ENCODE results near the gene TMUB2. TPM values are rescaled to one million over a fixed set of nuclear protein-coding genes. Genes with fewer than 3 reads are reported as not detected.
A peak's percentile ranks its signal among the peaks of the same experiment; 100 is the strongest.

The TMUB2 gene
- total and polyA plus RNA-seq, 2 of the 13 experiments (the other 11 are each of a cell fraction or from before 2014, with no cell fraction given) = 26.9 to 50.8 TPM

DNA sequence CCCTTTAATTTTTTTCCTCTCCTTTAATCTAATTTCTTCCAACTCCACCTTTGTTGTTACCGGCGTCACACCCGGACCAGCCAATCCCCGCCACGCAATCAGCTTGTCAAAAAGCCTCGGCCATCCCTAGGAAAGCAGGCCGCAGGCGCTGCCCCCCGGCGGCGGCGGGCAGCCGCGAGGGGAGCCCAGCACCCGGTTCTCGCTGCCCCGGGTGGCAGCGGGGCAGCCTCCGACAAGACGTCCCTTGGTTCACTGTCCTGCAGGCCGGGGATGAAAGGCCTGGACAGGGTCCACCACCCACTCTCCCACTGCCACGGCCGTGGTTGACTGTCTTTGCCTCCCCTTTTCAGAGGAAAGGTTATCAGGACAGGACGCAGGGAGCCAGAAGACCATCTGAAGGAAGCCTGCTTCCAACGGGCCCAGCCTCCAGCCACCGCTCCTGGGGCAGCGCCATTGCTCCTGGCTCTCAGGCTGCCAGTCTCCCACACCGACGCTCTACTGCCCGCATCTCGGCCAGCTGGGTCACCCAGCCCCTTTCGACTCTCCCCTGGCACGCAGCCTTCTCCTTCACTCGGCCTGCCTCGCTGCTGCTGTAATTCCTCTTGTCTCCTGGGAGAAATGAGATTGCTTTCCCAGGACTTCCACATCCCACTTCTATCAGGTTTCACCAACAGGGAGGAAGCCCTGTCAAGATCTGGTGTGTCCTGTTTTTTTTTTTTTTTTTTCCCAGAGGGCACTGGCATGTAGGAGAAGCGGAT is 35.5 kb downstream of the TMUB2 start (continued):
- TF ChIP-seq, protein P1, sequence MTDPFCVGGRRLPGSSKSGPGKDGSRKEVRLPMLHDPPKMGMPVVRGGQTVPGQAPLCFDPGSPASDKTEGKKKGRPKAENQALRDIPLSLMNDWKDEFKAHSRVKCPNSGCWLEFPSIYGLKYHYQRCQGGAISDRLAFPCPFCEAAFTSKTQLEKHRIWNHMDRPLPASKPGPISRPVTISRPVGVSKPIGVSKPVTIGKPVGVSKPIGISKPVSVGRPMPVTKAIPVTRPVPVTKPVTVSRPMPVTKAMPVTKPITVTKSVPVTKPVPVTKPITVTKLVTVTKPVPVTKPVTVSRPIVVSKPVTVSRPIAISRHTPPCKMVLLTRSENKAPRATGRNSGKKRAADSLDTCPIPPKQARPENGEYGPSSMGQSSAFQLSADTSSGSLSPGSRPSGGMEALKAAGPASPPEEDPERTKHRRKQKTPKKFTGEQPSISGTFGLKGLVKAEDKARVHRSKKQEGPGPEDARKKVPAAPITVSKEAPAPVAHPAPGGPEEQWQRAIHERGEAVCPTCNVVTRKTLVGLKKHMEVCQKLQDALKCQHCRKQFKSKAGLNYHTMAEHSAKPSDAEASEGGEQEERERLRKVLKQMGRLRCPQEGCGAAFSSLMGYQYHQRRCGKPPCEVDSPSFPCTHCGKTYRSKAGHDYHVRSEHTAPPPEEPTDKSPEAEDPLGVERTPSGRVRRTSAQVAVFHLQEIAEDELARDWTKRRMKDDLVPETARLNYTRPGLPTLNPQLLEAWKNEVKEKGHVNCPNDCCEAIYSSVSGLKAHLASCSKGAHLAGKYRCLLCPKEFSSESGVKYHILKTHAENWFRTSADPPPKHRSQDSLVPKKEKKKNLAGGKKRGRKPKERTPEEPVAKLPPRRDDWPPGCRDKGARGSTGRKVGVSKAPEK (CRISPR knock-in tag; IDR thresholded peaks at IDR 0.05; ENCODE audit: borderline replicate concordance) = peak; percentile 51; the same call in 1 of the 2 replicates
- TF ChIP-seq ZNF652 (CRISPR knock-in tag; IDR thresholded peaks at IDR 0.05; ENCODE audit: borderline replicate concordance, low read depth) = no peak
- 0 out of 2 replicates have a peak, but pooled peaks have one; percentile 47 for TF ChIP-seq NRL (CRISPR knock-in tag; IDR thresholded peaks at IDR 0.05; ENCODE audit: borderline replicate concordance)
- no peak for TF ChIP-seq CEBPZ (IDR thresholded peaks at IDR 0.05; ENCODE audit: low read length)
- no peak for TF ChIP-seq ZBTB3 (CRISPR knock-in tag; IDR thresholded peaks at IDR 0.05; ENCODE audit: borderline replicate concordance, low read depth)
- TF ChIP-seq ZSCAN20 (CRISPR knock-in tag; IDR thresholded peaks at IDR 0.05; ENCODE audit: borderline replicate concordance) = 0 out of 2 replicates have a peak, but pooled peaks have one; percentile 54
- no peak for TF ChIP-seq ZMYM2 (CRISPR knock-in tag; IDR thresholded peaks at IDR 0.05)
- TF ChIP-seq TEAD3 (CRISPR knock-in tag; optimal IDR thresholded peaks at IDR 0.05; ENCODE audit: borderline replicate concordance) = no peak
- TF ChIP-seq, protein P2, sequence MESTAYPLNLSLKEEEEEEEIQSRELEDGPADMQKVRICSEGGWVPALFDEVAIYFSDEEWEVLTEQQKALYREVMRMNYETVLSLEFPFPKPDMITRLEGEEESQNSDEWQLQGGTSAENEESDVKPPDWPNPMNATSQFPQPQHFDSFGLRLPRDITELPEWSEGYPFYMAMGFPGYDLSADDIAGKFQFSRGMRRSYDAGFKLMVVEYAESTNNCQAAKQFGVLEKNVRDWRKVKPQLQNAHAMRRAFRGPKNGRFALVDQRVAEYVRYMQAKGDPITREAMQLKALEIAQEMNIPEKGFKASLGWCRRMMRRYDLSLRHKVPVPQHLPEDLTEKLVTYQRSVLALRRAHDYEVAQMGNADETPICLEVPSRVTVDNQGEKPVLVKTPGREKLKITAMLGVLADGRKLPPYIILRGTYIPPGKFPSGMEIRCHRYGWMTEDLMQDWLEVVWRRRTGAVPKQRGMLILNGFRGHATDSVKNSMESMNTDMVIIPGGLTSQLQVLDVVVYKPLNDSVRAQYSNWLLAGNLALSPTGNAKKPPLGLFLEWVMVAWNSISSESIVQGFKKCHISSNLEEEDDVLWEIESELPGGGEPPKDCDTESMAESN (CRISPR knock-in tag; conservative IDR thresholded peaks at IDR 0.05) = peak; percentile 47; the same call in 1 of the 2 replicates
- no peak for TF ChIP-seq JUND (CRISPR knock-in tag; IDR thresholded peaks at IDR 0.05)
- TF ChIP-seq KLF11 (CRISPR knock-in tag; IDR thresholded peaks at IDR 0.05) = no peak
- no peak for TF ChIP-seq ZSCAN30 (CRISPR knock-in tag; IDR thresholded peaks at IDR 0.05)
- no peak for TF ChIP-seq JUNB (CRISPR knock-in tag; IDR thresholded peaks at IDR 0.05; ENCODE audit: borderline replicate concordance)
- no peak for TF ChIP-seq ETV6 (CRISPR knock-in tag; conservative IDR thresholded peaks at IDR 0.05)
- no peak for TF ChIP-seq TRAFD1 (CRISPR knock-in tag; IDR thresholded peaks at IDR 0.05; ENCODE audit: borderline replicate concordance)
- TF ChIP-seq JARID2 (CRISPR knock-in tag; IDR thresholded peaks at IDR 0.05; ENCODE audit: insufficient replicate concordance) = no peak
- 0 out of 2 replicates have a peak, but pooled peaks have one; percentile 50 for TF ChIP-seq ZFP82 (CRISPR knock-in tag; IDR thresholded peaks at IDR 0.05; ENCODE audit: borderline replicate concordance)

Measured in HepG2 (cell line).